Measurements from ENCODE around the gene STRN.

- TF ChIP-seq CTCF (IDR thresholded peaks at IDR 0.05; ENCODE audit: low read depth, low read length) (peak; percentile 76), EZH2phosphoT487 (IDR thresholded peaks at IDR 0.05; ENCODE audit: low read depth) (no peak)
Observed at GRCh38 chr2:37005118-37005868, 39.0 kb upstream of the STRN start.
